Stimulated activated CD8-positive, alpha-beta memory T cell treated with anti-CD3 and anti-CD28 coated beads, Interleukin-7, amount 100 ng/mL, for 4 hours (primary cell): ENCODE data around the gene MYH10.
"Not testable (repeated sequence)": the region's sequence is repeated elsewhere in the genome, so short reads cannot be mapped to it uniquely, and the experiment has no call there.

ENCODE experiments used
- DNase-seq, 2 donors: peaks; one replicate each; pipeline ENCODE4 v3.0.0-alpha.2; 2020; ENCODE audit warnings: low read depth in 2 of 2

Gene MYH10

DNA sequence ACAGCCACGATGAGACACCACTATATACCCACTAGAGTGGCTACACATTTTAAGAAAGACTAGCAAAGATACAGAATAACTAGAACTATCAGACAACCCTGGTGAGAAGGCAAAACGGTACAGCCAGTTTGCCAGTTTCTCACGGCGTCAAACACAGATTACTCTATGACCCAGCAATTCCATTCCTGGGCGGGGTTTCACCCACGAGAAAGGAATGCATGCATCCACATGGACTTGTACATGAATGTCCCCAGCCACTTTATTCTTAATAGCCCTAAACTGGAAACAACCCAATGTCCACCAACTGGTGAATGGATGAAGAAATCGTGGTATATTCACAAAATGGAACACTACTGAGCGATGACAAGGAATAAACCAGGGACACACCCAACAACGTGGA lies 74.5 kb downstream of the MYH10 start:
- no peak for DNase-seq

DNA sequence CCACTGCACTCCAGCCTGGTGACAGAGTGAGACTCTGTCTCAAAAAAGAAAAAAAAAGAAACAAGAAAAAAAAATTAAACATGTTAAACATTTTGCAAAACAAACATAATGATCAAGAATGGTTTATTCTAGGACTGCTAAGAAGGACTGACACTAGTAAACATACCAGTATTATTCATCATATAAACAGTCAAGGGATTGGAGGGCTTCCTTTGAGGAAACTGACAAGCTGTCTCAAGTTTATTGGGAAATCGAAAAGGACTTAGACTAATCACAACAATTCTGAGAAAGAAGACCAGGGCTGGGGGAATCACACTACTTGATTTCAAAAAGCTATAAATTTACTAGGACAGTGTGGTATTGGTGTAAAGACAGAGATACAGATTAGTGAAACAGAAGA lies 75.5 kb downstream of the MYH10 start:
- no peak for DNase-seq

GRCh38 chr17:8552577-8553320 lies 77.8 kb downstream of the MYH10 start:
- DNase-seq: no peak

DNA sequence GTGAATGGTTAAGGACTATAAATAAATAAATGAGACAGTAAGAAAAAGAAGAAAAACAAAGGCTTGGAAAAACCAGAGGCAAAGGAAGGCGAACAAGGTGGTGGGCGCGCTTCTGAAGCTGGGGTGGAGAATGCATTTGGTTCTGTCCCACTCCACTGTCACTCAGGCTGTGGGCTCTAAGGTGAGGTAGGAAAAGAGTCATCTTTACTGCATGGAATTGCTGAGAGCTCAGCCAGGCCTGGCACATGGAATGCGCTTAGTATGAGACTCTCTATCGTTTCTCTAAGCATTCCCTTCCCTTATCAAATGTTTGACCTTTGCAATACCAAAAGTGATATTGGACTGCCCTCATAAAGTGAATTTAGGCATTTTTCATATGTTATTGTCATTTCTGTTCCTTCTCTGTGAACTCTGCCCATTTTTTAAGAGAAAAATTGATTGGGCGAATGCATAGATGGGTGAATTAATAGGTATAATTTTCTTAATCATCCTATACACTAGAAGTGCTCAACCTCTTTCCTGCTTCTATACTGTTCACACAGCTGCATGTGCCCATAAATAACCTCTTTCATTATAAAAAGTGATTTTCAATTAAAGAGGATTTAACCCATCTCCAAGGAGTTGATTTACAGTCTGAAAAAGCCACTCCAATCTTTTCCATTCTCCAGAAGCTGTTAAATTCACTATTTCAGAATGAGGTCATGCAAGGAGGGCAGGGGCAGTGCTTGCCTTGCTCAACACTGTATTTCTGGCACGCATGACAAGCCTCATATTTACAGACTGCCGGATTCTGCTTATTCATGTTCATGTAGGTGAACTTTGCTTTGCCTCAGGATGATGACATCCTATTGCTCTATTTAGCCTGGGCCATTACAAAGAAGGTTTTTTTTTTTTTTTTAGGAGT lies 87.7 kb downstream of the MYH10 start:
- no peak for DNase-seq

DNA sequence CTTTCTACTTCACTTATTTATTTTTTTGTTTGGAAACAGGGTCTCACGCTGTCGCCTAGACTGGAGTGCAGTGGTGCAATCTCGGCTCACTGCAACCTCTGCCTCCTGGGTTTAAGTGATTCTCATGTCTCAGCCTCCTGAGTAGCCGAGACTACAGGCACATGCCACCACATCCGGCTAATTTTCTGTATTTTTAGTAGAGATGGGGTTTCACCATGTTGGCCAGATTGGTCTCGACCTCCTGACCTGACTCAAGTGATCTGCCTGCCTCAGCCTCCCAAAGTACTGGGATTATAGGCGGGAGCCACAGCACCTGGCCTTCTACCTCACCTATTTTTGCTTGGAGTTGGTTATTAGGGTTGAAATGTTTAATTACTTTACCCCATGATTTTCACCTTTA lies 90.5 kb downstream of the MYH10 start:
- not testable (repeated sequence) for DNase-seq

DNA sequence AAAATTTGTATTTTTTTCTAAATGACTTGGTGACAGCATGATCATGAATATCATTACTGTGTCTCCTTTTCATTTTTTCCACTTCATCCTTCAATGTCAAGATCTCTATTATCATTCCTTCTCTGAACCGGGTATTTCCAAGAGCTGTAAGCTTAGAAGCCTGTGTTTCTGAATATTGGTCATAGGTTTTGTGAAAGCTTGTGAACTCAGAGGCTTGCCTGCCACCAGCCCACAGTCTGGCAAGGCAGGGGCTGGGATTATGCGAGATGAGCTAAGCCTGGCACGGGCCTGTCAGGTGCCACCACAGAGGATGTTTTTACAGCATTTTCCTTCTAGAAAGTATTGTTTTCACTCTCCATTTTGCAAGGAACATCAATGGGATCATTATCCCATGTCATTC lies 92.8 kb downstream of the MYH10 start:
- no peak for DNase-seq

- no peak for DNase-seq
Measured at GRCh38 chr17:8534498-8535188, 95.9 kb downstream of the MYH10 start.

- DNase-seq: no peak
Measured at GRCh38 chr17:8532021-8532420, 98.5 kb downstream of the MYH10 start.

- no peak for DNase-seq
Measured at GRCh38 chr17:8522577-8522976, 107.9 kb downstream of the MYH10 start.

GRCh38 chr17:8520981-8521380 lies 109.5 kb downstream of the MYH10 start:
- no peak for DNase-seq

DNA sequence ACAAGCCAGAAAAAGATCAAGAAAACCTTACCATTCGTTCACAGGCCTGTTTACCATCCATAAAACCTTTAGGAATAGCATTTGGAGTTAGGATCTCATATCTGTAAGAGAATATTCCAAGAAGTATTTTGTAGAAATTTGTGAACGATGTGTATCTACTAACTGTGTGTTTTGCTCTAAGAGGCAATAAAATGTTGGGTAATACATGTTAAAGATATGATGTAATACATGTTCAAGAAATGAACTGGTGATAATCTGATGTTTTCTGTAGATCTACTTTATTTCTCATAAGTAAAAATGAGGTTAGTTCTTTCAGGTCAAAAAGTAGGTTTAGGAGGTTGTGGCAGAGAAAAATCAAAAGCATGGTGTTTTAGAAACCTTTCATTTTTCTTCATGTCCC lies 111.7 kb downstream of the MYH10 start:
- no peak for DNase-seq

GRCh38 chr17:8518326-8518725 lies 112.2 kb downstream of the MYH10 start:
- DNase-seq: no peak

GRCh38 chr17:8514801-8515200 lies 115.7 kb downstream of the MYH10 start:
- DNase-seq: no peak

DNA sequence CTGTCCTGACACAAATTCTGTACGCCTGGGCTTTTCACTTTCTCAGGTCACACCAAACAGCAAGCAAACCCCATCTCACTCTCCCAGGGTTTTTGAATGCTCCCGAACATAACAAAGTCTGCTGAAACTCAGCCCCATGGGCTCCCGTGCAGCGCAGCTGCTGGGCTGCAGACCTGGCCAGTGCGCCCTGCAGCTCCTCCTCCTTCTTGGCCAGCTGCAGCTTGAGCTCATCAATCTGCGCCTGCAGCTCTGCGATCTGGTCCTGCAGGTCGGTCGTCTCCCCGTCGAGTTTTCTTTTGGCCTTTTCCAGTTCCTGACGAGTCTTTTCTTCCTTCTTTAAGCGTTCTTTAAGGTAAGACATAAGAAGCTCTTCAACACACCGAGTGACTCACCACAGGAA lies 124.4 kb downstream of the MYH10 start:
- no peak for DNase-seq

GRCh38 chr17:8504460-8505207 lies 125.9 kb downstream of the MYH10 start:
- DNase-seq: no peak

GRCh38 chr17:8503807-8504206 lies 126.7 kb downstream of the MYH10 start:
- no peak for DNase-seq

- DNase-seq: no peak
Measured at GRCh38 chr17:8503368-8503767, 127.2 kb downstream of the MYH10 start.

- DNase-seq: no peak
Measured at GRCh38 chr17:8502126-8502525, 128.4 kb downstream of the MYH10 start.

DNA sequence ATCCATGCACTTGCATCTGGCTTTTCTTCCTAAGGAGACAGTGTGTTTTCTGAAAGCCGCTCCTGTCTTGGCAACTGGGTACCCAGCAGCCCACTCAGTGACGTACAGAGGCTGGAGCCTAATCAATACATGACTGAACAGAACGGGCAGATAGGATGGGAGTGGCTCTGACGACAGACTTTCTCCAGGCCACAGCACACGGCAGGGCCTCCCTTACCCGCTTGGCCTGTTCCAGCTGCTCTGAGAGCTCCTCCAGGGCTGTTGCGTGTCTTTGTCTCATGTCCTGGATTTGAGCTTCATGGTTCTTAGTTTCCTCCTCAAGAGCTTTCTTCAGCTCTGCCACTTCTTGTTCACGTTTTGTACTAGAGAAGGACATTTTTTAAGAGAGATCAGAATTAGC lies 129.9 kb downstream of the MYH10 start:
- DNase-seq: no peak

- no peak for DNase-seq
Measured at GRCh38 chr17:8499614-8500013, 130.9 kb downstream of the MYH10 start.

GRCh38 chr17:8499171-8499570 lies 131.4 kb downstream of the MYH10 start:
- no peak for DNase-seq

DNA sequence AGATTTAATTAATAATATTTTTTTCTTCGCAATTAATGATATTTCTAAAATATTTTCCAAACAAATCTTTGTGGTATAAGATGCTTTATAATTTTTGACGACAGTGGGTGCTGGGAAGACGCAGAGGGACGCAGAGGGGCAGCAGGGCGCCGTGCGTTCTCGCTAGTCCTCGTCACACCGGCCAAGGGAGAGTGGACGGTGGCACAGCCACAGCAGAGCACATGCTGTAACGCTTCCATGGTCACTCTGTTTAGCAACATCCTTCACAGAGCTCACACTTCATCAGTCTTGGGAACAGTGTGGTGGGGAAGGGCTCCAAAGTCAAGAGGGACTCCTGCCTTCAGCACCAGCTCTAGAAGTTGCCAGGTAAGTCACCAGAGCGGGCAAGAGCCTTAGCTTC lies 134.4 kb downstream of the MYH10 start:
- no peak for DNase-seq
